Endometrial microvascular endothelial cells (primary cell): Measurements from ENCODE around the gene PLCD3. TPM values are rescaled to one million over a fixed set of nuclear protein-coding genes. Genes with fewer than 3 reads are reported as not detected.

Experiments used
- in situ Hi-C: cut with HindIII; loops from 2 replicates; pipeline ENCODE4 v1.10.0; 2017; ENCODE audit warnings: low sequenced_read_pairs, low pct_unique_long_range_greater_than_20kb; ENCODE audit errors: inconsistent ontology term
- total RNA-seq: library from RNA; depleted of rRNA; stranded (reverse); fragments of >200 nt; gene quantifications from one replicate; pipeline ENCODE4 v1.2.3, GENCODE V29; 2015; ENCODE audit errors: inconsistent ontology term

Gene PLCD3, protein sequence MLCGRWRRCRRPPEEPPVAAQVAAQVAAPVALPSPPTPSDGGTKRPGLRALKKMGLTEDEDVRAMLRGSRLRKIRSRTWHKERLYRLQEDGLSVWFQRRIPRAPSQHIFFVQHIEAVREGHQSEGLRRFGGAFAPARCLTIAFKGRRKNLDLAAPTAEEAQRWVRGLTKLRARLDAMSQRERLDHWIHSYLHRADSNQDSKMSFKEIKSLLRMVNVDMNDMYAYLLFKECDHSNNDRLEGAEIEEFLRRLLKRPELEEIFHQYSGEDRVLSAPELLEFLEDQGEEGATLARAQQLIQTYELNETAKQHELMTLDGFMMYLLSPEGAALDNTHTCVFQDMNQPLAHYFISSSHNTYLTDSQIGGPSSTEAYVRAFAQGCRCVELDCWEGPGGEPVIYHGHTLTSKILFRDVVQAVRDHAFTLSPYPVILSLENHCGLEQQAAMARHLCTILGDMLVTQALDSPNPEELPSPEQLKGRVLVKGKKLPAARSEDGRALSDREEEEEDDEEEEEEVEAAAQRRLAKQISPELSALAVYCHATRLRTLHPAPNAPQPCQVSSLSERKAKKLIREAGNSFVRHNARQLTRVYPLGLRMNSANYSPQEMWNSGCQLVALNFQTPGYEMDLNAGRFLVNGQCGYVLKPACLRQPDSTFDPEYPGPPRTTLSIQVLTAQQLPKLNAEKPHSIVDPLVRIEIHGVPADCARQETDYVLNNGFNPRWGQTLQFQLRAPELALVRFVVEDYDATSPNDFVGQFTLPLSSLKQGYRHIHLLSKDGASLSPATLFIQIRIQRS
- 16.2 TPM for total RNA-seq

DNA sequence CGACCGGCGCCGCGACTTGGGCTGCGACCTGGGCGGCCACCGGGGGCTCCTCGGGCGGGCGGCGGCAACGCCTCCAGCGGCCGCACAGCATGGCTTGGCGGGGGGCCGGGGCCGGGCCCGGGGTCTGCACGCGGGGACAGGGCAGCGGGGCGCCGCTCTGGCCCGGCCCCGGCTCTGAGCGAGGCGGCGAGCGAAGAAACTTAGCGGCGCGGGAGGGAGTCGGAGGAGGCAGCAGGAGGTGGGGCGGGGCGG is at the start of gene PLCD3:
Gene PLCD3, minus strand, starts transcription at position 196 of the 252 bp plus-strand sequence. Its CDS starts 105 bp downstream, at position 91.
- in situ Hi-C loops: no loop called here

- in situ Hi-C loops: no loop called here
Observed at GRCh38 chr17:45177563-45177962, 45.2 kb upstream of the PLCD3 start.

- in situ Hi-C loops: no loop called here
Observed at GRCh38 chr17:45175759-45176115, 43.4 kb upstream of the PLCD3 start.

DNA sequence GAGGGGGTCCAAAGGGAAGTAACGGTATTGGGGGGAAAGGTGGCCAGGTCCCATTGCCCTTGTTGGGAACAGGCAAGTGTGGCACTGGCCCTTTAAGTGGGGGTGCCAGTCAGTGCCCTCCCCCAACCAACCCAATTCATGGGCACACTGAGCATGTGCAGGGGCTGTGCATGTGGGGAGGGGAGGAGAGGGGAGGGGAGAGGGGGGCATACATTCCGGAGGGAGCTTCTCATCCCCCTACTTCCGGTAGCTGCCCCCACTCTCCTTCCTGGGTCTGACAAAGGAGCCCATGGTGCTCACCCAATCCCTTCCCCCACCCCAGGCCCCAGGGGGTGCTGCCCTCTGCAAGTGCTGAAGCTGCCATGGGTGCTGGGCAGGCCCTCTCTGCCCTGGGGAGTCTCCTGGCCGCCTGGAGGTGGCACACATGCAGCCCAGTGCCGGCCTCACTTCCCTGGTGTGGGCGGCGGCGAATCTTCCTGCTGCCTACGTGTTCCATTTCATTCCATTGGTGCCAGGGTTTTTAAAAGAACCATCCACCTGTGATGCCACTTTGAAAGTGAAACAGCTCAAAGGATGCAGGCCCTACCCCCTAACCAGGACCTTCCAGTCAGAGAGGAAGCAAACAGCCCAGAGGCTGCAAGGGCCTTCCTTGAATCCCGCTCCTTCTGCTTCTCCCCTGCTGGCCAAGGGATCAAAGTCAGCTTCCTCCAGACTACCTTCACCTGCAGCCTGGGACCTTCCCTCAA is 40.4 kb upstream of the PLCD3 start:
- in situ Hi-C loops: no loop called here

DNA sequence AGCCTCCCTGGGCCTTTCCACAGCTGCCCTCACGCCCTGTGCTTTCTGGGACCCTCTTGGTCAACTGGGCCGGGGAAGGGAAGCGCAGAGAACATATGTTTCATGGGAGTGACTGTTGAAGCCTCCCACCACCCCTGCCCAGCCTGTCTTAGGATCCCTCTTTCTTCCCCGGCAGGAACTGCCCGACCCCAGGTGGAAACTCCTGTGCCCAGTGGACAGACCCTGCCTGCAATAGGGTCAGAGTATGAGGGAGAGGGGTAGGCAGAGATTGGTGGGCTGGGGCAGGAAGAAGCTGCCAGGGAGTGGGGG is 39.9 kb upstream of the PLCD3 start:
- in situ Hi-C loops: no loop called here

DNA sequence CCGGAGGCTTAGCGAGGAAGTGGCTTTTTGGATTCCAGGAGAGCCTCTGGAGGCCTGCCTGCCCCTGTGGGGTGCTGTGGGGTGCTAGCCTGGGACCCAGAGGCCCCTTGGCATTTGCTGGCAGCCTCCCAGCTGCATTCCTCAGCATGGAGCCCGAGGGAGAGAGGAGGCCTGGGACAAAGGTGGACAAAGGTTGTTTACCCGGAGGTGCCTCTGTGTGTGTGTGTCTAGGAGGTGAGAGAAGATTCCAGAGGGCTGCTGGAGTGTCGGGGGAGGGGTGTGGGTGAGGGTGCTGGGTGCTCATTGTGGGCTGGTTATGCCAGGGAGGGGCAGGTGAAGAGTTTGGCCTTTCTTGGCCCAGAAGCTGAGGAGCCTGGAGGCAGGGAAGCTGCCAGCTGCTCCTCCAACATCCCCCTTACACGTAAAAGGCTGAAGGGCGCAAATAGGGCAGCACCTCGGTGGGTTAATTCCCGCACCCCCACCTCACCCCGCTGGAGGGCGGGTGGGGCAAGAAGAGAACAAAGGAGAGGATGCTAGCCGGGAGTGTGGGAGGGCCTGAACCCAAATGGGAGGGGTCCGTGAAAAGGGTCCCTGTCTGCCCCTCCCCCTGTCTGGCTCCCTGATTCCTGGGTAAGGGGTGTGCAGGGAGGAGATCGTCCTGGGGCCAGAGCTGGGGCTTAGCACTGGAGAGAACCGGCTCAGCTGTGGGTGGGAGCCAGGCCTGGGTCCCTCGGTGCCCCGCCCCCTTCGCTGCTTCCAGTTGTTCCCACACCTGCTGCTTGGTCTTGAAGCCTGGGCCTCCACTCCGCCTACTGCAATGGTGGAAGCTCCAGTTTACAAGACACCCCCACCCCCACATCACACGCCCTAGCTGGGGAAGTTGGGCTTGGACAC is 39.3 kb upstream of the PLCD3 start:
- in situ Hi-C loops: no loop called here

GRCh38 chr17:45170931-45171337 is 38.6 kb upstream of the PLCD3 start:
- in situ Hi-C loops: no loop called here

DNA sequence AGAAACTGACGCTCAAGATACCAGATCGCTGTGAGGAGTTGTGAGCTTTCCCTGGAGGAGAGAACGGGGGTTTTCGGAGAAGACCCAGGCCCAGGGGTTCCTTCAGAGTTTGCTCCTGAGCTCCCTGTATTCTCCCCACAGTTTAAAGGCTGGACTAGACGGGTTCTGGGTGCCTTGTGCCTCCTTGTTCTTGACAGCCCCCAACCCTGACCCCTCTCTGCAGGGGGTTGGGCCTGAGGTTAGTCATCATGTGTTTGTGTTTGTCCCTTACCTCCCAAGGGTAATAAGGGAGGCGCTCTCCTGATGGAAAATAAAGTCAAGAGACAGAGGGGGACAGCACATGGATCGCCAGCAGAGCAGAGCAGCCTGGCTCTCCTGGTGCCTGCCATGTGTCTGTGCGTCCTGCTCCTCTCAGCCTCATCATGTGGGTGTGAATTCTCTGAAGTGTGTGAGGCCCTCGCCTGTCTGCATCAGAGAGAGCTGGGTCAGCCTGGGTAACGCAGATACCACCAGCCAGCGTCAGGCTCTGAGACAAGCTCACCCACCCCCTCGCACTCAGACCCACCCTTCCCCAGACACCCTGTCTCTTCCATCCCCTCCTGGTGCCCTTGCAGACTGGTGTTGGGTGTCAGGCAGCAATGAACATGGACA is 38.1 kb upstream of the PLCD3 start:
- in situ Hi-C loops: no loop called here

GRCh38 chr17:45168991-45169752 is 36.9 kb upstream of the PLCD3 start:
- in situ Hi-C loops: no loop called here

GRCh38 chr17:45164734-45165269 is 32.5 kb upstream of the PLCD3 start:
- in situ Hi-C loops: no loop called here

- in situ Hi-C loops: no loop called here
Observed at GRCh38 chr17:45162025-45162687, 29.8 kb upstream of the PLCD3 start.

GRCh38 chr17:45161288-45162024 is 29.1 kb upstream of the PLCD3 start, which contains the start of gene HEXIM2:
TSS of gene HEXIM2 (plus strand) at chr17:45161875. CDS start at chr17:45162794, 919 bp downstream.
- in situ Hi-C loops: no loop called here

DNA sequence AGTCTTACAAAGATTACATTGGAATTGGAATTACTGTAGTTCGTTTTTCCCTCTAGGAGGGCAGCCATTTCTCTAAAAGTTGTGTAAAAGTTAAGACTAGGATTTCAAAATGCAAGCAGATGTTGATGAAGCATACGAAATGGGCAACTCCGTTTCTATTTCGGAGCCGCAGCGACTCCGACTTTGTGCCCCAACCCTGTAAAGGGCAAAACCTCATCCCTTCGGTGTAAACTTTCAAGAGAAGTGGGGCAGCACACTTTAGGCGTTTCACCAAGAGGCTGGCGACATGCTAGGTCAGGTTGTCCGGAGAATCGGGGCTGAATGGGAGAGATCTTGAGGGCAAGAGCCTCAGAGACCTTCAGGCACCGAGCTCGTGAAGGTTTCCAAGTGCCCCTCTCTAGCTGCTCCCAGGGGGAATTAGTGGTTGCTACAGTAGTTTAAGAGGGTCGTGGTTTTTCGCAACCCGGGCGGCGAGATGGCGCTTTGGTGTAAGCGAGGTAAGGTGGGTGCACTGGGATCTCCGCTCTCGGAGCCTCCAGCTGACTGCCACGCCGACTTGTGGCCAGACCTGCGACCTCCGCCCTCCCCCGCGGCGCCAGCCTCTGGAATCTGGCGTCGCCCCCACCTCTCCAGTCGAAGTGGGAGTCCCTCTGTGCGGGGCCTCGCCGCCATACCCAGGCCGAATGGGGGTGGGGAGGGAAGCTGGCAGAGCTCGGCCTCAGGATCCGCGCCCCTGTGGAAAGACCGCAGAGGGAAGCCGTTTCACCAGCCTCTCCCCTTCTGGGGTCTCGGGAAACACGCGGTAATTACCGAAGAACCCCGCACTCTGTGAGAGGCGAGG is 28.4 kb upstream of the PLCD3 start:
- in situ Hi-C loops: no loop called here

- in situ Hi-C loops: no loop called here
Observed at GRCh38 chr17:45156242-45156641, 23.9 kb upstream of the PLCD3 start.

DNA sequence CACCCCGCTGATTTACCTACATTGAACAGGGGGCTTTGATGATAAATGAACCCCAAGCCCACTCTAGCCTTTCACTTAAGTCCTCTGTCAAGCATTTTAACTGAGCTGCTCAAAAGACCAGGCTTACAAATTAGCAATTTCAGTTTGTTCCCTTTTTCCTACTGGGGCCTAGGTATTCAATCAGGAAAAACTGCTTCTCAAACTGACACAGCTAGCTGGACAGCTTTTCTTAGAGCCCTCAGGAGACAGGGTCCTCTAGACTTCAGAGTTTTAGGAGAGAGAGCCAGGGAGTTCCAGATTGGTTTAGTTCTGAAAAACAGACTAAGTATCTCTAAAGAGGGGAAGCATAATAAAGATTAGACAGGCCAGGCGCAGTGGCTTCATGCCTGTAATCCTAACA is 23.2 kb upstream of the PLCD3 start:
- in situ Hi-C loops: no loop called here

DNA sequence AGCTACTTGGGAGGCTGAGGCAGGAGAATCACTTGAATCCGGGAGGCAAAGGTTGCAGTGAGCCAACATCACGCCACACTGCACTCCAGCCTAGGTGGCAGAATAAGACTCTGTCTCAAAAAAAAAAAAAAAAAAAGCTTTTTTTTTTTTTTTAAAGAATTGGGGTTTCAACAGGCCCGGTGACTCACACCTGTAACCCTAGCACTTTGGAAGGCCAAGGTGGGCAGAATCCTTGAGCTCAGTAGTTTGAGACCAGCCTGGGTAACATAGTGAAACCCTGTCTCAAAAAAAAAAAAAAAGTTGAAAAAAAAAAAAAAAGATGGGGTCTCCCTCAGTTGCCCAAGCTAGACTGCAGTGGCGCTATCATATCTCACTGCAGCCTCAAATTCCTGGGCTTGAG is 22.7 kb upstream of the PLCD3 start:
- in situ Hi-C loops: no loop called here
